Calu3 (cell line): ENCODE data around the gene GAK. TPM values are rescaled to one million over a fixed set of nuclear protein-coding genes. Genes with fewer than 3 reads are reported as not detected.

ENCODE experiments used
- BruUV-seq: library from RNA; stranded (reverse); fragments of 400-500 nt; replicated peaks from 2 replicates; lab custom pipeline; 2021; lab: Mats Ljungman, UMichigan
- CTCF ChIA-PET: fragments of 300-600 bp; sonication (Branson Sonifier 250); formaldehyde crosslinking; loops from one replicate; lab custom pipeline; 2022; ENCODE audit warnings: antibody characterized with exemption; lab: Charles Lee
- DNase-seq: peaks from one replicate; pipeline ENCODE4 v3.0.0; 2022
- H3K27ac Mint-ChIP-seq: one replicate; pipeline ENCODE4 v1.8.0; 2022; ENCODE audit warnings: mixed read lengths; ENCODE audit not compliant: unreplicated experiment
- H3K27me3 Mint-ChIP-seq: one replicate; pipeline ENCODE4 v1.8.0; 2022; ENCODE audit warnings: mixed read lengths; ENCODE audit not compliant: unreplicated experiment
- H3K36me3 Mint-ChIP-seq: one replicate; pipeline ENCODE4 v1.8.0; 2022; ENCODE audit warnings: mild to moderate bottlenecking, moderate library complexity, mixed read lengths; ENCODE audit not compliant: insufficient read depth, unreplicated experiment
- H3K4me1 Mint-ChIP-seq: one replicate; pipeline ENCODE4 v1.8.0; 2022; ENCODE audit warnings: mild to moderate bottlenecking, low read depth, mixed read lengths; ENCODE audit not compliant: unreplicated experiment
- H3K4me3 Mint-ChIP-seq: one replicate; pipeline ENCODE4 v1.8.0; 2022; ENCODE audit warnings: mild to moderate bottlenecking, low read depth, moderate library complexity, mixed read lengths; ENCODE audit not compliant: unreplicated experiment
- H3K9me3 Mint-ChIP-seq: one replicate; pipeline ENCODE4 v1.8.0; 2022; ENCODE audit warnings: low read depth, mixed read lengths; ENCODE audit not compliant: unreplicated experiment
- CTCF ChIP-seq: fragments of 200-600 bp; IDR thresholded peaks from one replicate; pipeline ENCODE4 v1.8.0; 2022; ENCODE audit warnings: antibody characterized with exemption; ENCODE audit not compliant: unreplicated experiment
- intact Hi-C: fragments of 100-400 bp; cut with micrococcal nuclease; formaldehyde crosslinking; loops from one replicate; pipeline ENCODE4 v1.10.0; 2022; ENCODE audit not compliant: unreplicated experiment
- total RNA-seq: library from RNA; stranded (reverse); gene quantifications from 2 replicates; pipeline ENCODE4 v1.2.3, GENCODE V29; 2022

The GAK gene
- total RNA-seq, 1 experiment from 2014 or later, result 94.1 TPM

GRCh38 chr4:872241-872981 lies 59.7 kb downstream of the GAK start:
- no peak overlapping the region for H3K27ac Mint-ChIP-seq
- H3K9me3 Mint-ChIP-seq, result no peaks in the 10 kb centered on the region
- CTCF ChIA-PET, result no interaction called here
- no peak for TF ChIP-seq CTCF
- H3K36me3 Mint-ChIP-seq, result peaks cover 45% of the 10 kb centered on the region
- H3K4me1 Mint-ChIP-seq, result no peaks in the 10 kb centered on the region
- no peak for DNase-seq
- H3K27me3 Mint-ChIP-seq, result no peaks in the 10 kb centered on the region
- intact Hi-C loops, result no loop called here
- BruUV-seq, result no TSS peak
- no peak overlapping the region for H3K4me3 Mint-ChIP-seq

GRCh38 chr4:871484-871883 lies 60.6 kb downstream of the GAK start:
- Mint-ChIP-seq H3K4me3 (no peak overlapping the region), H3K36me3 (peaks cover 37% of the 10 kb centered on the region), H3K4me1 (no peaks in the 10 kb centered on the region), H3K9me3 (no peaks in the 10 kb centered on the region), H3K27ac (no peak overlapping the region), H3K27me3 (no peaks in the 10 kb centered on the region)
- CTCF ChIA-PET, result no interaction called here
- no peak for DNase-seq
- TF ChIP-seq CTCF, result no peak
- intact Hi-C loops, result no loop called here
- BruUV-seq, result no TSS peak

GRCh38 chr4:870951-871350 lies 61.2 kb downstream of the GAK start:
- H3K36me3 Mint-ChIP-seq, result peaks cover 33% of the 10 kb centered on the region
- H3K9me3 Mint-ChIP-seq, result no peaks in the 10 kb centered on the region
- no peak overlapping the region for H3K4me3 Mint-ChIP-seq
- no peaks in the 10 kb centered on the region for H3K27me3 Mint-ChIP-seq
- no peak for TF ChIP-seq CTCF
- DNase-seq, result no peak
- CTCF ChIA-PET, result no interaction called here
- no peaks in the 10 kb centered on the region for H3K4me1 Mint-ChIP-seq
- no peak overlapping the region for H3K27ac Mint-ChIP-seq
- BruUV-seq, result no TSS peak
- intact Hi-C loops, result no loop called here

GRCh38 chr4:869776-870175 lies 62.3 kb downstream of the GAK start:
- BruUV-seq, result no TSS peak
- intact Hi-C loops, result no loop called here
- peaks cover 24% of the 10 kb centered on the region for H3K36me3 Mint-ChIP-seq
- H3K9me3 Mint-ChIP-seq, result no peaks in the 10 kb centered on the region
- DNase-seq, result no peak
- CTCF ChIA-PET, result no interaction called here
- H3K27ac Mint-ChIP-seq, result no peak overlapping the region
- no peak for TF ChIP-seq CTCF
- H3K4me3 Mint-ChIP-seq, result no peak overlapping the region
- no peaks in the 10 kb centered on the region for H3K27me3 Mint-ChIP-seq
- H3K4me1 Mint-ChIP-seq, result no peaks in the 10 kb centered on the region
